Left renal cortex interstitium (tissue), 4 donors: ENCODE data around the gene CFAP46. TPM values are rescaled to one million over a fixed set of nuclear protein-coding genes. Genes with fewer than 3 reads are reported as not detected.

Experiments used
- DNase-seq, 4 donors: peaks; one replicate each; pipeline ENCODE4 v3.0.0-alpha.2; 2013; ENCODE audit warnings: low read depth in 4 of 4, low spot score in 2 of 4, missing footprints in 1 of 4
- polyA plus RNA-seq, 4 donors: library from polyadenylated mRNA; unstranded; fragments of 120-200 nt; gene quantifications; one replicate each; pipeline ENCODE4 v1.2.1, GENCODE V29; 2013; ENCODE audit not compliant: insufficient read length in 4 of 4

CFAP46 gene
- polyA plus RNA-seq, 4 donors = 6.2 to 12.3 (median 9.4) TPM

GRCh38 chr10:132980426-132981172, 38.2 kb upstream of the CFAP46 start:
- DNase-seq = no peak

DNA sequence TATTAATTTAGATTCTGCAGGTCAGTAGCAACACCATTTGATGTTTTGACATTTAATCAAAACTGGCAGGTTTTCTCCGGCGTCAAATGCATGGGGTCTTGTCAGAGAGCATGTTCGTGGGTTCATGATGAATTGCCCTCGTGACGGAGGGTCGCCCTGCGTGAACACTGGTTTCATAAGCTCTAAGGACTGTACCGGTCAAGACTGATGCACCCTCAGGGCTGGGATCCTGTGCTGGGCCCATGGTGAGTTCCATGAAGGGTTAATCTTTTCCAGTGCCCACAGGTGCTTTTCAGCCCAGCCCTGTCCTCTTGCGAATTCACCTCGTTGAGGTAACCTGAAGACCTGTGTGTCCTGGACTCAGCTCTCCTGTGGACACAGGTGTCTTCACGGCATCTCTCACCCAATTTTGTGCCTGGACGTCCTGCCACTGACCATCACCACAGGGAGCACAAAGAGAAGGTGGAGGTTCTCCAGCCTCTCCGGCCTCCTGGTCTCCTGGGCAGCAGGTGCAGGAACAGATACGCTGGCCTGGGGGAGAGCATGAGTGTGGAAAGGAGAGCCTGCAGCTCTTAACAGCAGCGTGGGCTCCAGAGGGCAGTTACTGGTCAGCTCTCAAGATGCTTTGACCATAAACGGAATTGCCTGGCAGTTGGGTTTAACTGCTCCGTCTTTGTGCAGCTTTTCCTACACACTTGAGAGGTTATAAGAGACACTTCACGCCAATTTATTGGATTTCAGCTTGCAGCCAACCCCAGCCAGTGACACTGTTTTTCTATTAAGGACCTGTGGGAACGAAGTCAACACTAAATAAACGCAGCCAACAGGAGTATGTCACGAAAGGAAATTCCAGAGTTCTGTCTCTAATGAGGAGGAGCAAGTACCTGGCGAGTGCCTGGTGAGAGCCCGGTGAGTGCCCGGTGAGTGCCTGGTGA, 37.4 kb upstream of the CFAP46 start:
- no peak for DNase-seq

- DNase-seq = no peak
Observed at GRCh38 chr10:132978542-132978941, 36.2 kb upstream of the CFAP46 start.

GRCh38 chr10:132977807-132978206, 35.4 kb upstream of the CFAP46 start:
- DNase-seq = no peak

DNA sequence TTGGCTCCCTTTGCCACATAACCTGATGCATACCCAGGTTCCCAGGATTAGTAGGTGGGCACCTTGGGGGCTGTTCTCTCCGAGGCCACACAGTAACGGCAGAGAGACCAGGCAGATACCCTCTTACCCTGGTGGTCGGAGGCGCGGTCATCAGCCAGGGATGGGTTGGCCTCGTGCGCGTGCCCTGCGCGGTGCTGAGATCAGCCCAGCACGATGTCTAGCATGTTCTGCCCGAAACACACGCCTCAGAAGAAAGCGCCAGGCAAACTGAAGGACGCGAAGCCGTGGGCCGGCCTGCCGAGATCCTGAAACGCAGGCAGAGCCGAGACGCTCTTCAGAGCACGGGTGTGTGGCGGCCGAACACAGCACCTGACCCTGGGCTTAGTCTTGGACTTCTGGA, 34.7 kb upstream of the CFAP46 start:
- no peak for DNase-seq

DNA sequence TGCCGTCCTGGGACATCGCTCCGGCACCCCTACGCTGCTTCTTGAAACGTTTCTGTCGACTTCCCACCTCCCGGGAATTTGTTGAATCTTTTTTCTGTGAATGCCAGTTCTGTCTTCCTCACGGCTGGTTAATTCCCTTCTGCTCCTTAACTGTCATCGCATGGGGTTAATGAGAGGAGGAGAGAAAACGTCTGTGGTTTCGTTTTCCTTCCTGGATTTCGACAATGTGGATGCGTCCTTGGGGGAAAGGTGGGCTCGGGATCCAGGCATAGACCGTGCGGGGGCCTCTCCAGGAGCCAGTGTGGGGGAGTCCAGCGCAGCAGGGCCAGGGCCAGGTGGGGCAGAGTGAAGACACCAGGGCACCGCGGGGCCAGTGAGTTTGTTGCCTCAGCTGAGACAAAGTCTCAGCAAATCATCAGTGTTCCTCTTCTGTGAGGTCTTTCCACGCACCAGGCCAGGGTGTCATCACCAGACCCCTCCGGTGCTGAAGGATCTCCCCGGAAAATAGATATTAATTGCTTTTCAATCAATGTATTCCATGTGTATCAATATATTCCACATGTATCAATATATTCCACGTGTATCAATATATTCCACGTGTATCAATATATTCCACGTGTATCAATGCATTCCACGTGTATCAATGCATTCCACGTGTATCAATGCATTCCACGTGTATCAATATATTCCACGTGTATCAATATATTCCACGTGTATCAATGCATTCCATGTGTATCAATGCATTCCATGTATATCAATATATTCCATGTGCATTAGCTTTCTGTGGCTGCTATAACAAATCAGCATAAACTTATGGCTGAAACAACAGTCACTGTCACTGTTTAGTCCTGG, 33.7 kb upstream of the CFAP46 start:
- DNase-seq = no peak

DNA sequence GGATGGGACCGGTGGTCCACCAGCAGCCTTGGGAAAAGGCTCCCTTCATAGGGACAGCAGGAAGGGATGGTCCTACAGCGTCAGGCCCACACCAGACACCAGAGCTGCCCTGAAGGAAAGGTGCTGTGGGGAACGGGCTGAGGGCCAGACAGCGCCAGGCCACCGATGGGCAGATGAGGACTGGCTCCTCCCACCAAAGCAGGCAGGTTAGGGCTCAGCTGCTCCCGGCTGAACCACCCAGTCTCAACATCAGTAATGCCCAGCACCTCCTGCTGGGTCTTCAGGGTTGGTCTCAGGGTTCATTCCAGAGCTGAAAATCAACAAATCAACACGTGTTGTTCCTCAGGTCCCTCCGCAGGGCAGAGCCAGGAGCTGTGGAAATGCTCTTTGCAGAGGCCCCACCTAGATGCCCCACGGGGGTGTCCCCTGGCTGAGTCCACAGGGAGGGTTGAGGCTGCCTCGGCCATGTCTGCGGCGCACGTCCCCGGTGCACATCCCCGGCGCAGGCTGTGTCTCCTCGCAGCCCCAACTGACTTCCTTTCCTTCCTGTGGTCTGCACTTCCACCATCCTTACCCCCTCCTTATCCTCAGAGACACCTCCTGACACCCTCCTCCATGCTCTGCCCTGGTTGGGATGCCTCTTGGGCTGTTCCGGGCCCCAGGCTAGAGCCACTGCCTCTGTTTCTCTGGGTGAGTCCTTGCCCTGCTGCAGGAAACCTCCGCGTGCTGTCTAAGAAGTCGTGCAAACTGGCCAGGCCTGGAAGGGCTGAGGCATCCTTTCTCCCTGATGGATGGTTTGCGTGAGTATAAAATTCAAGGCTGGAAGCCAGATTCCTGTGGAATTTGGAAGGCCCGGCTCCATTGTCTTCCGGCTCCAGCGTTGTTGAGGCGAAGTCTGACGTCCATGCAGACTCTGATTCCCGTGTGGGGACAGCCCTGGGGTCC, 32.8 kb upstream of the CFAP46 start:
- no peak for DNase-seq

GRCh38 chr10:132974249-132974796, 32.0 kb upstream of the CFAP46 start:
- no peak for DNase-seq

DNA sequence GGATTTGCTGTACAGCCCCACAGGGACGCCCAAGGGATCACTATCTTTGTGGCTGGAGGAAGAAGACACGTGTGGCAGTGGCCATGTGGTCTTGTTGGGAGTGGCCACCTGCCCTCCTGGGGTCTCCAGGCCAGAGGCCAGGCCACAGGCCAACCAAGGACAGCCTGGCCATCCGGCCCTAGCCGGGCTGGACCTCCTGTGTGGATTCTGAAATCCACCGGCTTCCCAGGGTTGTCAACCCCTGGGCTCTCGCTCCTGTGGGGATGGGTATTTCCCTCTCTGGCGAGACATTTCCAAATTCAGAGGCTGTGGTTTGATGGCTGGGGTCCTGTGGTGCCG, 31.5 kb upstream of the CFAP46 start:
- no peak for DNase-seq

DNA sequence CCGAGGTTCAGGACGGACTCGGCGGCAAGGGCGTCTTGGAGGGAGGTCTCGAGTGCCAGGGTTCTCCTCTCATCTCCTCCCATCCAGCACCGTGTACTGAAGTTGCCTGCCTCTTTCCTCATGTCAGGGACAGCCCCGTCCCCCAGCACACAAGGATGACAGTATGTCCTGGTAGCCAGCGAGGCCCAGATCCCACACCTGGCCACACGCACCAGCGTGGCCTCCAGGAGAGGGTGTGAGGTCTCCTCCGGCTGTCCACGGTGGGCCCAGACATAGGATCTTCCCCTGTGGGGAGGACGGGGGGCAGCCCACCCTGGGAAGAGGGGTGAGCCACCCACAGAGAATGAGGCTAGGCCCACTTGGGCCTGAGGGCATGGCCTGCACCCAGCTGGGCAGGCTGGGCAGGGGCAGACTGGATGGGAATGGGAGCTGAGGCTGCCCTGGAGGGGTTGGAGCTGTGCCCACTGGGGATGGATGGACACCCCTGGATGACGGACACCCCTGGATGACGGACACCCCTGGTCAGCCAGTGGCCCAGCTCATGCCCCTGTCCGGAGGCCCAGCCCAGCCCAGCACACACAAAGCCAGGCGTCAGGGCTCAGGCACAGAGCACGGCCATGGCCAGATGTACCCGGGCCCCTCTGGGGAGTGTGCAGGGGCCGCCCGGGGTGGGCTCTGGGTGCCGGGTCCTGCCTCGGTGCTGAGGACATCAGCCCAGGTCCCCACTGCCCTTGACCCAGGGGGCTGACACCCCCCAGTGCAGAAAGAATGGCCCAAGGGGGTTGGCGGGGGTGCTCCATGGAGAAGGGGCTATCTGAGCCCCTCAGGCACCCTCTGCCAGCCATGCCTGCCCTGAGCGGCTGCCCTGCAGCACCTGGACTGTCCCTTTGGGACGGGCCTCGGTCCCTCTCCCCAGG, 30.9 kb upstream of the CFAP46 start:
- no peak for DNase-seq

DNA sequence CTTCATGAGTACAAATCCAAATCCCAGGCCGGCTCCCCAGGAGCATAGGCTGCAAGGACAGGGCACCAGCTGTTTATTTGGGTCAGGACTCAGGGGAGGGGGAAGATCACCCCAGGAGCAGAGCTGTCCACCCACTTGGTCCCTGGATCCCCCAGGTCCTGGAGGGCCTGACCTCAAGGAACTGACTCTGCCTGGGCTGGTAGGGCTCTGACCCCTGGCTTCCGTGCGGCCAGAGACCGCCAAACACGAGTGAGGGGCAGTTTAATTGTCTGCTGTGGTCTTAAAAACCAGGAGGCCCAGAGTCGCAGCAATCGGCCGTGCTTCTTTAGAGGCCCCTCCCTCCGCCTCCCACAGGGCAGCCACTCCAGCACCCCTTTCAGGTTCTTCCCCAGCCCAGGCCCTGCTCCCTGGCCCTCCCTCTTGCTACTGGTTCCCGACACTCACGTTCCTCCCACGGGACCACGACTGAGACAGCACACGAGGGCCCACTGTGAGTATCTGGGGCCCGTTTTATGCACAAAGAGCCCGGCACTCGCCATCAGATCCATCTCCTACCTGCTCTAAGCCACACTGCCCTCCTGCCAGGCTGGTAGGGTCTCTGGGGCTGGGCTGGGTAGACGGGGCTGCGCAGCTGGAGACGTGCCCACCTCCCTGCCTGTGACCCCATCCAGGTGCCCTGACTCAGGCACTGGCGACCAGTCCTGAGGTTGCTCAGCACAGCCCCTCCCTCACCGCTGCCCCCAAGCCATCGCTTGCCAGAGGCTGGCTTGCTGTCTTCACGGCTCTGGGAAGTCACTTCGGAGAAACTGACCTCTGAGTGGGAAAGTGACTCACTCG, 30.0 kb upstream of the CFAP46 start:
- no peak for DNase-seq

DNA sequence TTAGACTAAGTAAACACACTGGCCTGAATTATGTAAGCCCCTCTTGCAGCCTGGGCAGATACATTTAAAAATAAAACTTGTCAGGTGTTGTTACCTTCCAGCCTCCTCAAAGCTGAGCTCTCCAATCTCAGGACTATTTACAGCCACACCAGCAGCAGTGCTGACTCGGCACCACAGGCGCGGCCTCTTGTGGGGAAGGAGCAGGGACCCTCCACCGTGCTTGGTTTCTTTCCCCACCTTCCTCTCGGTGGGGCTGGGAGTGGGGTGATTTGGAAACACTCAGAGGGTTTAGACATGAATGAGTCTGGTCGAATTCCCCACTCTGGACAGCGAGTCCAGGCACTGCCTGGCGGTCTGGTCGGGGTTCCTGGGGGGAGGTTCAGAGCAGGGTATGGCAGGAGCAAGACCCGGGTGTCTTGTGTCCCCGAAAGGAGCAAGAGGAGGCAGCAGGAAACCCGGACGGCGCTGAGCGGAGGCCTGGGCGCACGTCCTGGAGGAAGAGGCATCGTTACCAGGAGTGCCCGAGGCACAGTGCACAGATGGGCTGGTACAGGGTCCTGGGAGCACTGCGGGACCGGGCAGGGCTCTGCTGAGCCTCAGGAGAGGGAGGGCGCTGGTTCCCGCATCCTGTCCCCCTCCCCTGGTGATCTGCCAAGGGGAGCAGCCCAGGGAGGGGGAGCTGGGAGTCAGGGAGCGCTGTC, 29.2 kb upstream of the CFAP46 start:
- no peak for DNase-seq

- no peak for DNase-seq
Observed at GRCh38 chr10:132970641-132971438, 28.5 kb upstream of the CFAP46 start.

- DNase-seq = no peak
Observed at GRCh38 chr10:132967540-132967939, 25.2 kb upstream of the CFAP46 start.

GRCh38 chr10:132965411-132966057, 23.2 kb upstream of the CFAP46 start:
- no peak for DNase-seq
